Dedifferentiated amniotic fluid mesenchymal stem cell (primary cell): ENCODE data around the gene TFRC.
"Not testable (repeated sequence)": the region's sequence is repeated elsewhere in the genome, so short reads cannot be mapped to it uniquely, and the experiment has no call there.

ENCODE experiments used
- DNase-seq: peaks from one replicate; pipeline ENCODE4 v3.0.0-alpha.2; 2016; ENCODE audit errors: extremely low spot score

The TFRC gene

GRCh38 chr3:196004359-196005052 is 77.4 kb downstream of the TFRC start:
- DNase-seq = not testable (repeated sequence)

GRCh38 chr3:196003611-196004010 is 78.3 kb downstream of the TFRC start:
- DNase-seq = no peak

DNA sequence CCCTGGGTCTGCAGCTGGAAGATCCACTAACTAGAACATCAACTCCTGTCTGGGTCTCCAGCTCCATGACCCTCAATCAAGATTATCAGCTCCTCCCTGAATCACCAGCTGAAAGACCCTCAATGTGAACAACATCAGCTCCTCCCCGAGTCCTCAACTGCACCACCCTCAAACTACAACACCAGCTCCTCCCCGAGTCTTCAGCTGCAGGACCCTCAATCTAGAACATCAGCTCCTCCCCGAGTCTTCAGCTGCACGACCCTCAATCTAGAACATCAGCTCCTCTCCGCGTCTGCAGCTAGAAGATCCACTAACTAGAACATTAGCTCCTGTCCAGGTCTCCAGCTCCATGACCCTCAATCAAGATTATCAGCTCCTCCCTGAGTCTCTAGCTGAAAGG is 79.2 kb downstream of the TFRC start:
- not testable (repeated sequence) for DNase-seq

GRCh38 chr3:196001240-196001639 is 80.7 kb downstream of the TFRC start:
- DNase-seq = not testable (repeated sequence)

DNA sequence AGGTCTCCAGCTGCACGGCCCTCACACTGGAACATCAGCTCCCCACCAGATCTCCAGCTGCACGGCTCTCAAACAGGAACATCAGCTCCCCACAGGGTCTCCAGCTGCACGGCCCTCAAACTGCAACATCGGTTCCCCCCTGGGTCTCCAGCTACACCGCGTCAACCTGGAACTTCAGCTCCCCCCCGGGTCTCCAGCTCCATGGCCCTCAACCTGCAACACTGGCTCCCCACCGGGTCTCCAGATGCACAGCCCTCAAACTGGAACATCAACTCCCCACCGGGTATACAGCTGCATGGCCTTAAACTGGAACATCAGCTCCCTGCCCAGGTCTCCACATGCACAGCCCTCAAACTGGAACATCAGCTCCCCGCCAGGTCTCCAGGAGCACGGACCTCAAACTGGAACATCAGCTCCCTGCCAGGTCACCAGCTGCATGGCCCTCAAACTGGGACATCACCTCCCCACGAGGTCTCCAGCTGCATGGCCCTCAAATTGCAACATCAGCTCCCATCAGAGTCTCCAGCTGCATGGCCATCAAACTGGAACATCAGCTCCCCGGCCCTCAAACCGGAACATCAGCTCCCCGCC is 81.4 kb downstream of the TFRC start:
- DNase-seq = not testable (repeated sequence)

DNA sequence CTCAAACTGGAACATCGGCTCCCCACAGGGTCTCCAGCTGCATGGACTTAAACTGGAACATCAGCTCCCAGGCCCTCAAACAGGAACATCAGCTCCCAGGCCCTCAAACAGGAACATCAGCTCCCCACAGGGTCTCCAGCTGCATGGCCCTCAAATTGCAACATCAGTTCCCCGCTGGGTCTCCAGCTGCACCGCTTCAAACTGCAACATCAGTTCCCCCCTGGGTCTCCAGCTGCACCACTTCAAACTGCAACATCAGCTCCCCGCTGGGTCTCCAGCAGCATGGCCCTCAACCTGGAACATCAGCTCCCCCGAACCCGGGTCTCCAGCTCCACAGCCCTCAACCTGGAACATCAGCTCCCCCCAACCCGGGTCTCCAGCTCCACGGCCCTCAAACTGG is 82.0 kb downstream of the TFRC start:
- no peak for DNase-seq
